Parathyroid adenoma (tissue), 2 donors: Measurements from ENCODE around the gene WRNIP1.

Experiments
- H2AFZ ChIP-seq: fragments of 300-600 bp; sonication (generic); one replicate; pipeline ENCODE4 v1.7.0; 2017; ENCODE audit warnings: antibody characterized with exemption, mild to moderate bottlenecking
- H3K27ac ChIP-seq: fragments of 300-600 bp; sonication (generic); one replicate; pipeline ENCODE4 v1.7.0; 2017
- H3K27me3 ChIP-seq: fragments of 300-600 bp; sonication (generic); one replicate; pipeline ENCODE4 v1.7.0; 2017; ENCODE audit warnings: low read length; ENCODE audit not compliant: control insufficient read depth, insufficient read depth
- H3K36me3 ChIP-seq: fragments of 300-600 bp; sonication (generic); one replicate; pipeline ENCODE4 v1.7.0; 2017; ENCODE audit warnings: low read length; ENCODE audit not compliant: control insufficient read depth, insufficient read depth
- H3K4me1 ChIP-seq: fragments of 300-600 bp; sonication (generic); one replicate; pipeline ENCODE4 v1.7.0; 2017; ENCODE audit warnings: control low read depth
- H3K4me2 ChIP-seq: fragments of 300-600 bp; sonication (generic); one replicate; pipeline ENCODE4 v1.7.0; 2017; ENCODE audit warnings: low read length
- H3K4me3 ChIP-seq: fragments of 300-600 bp; sonication (generic); one replicate; pipeline ENCODE4 v1.7.0; 2017; ENCODE audit warnings: low read depth, low read length
- H3K79me2 ChIP-seq: fragments of 300-600 bp; sonication (generic); one replicate; pipeline ENCODE4 v1.7.0; 2017; ENCODE audit warnings: control low read depth
- H3K9ac ChIP-seq: fragments of 300-600 bp; sonication (generic); one replicate; pipeline ENCODE4 v1.7.0; 2017; ENCODE audit warnings: mild to moderate bottlenecking
- H3K9me3 ChIP-seq: fragments of 300-600 bp; sonication (generic); one replicate; pipeline ENCODE4 v1.7.0; 2017; ENCODE audit warnings: low read length; ENCODE audit not compliant: control insufficient read depth
- TF ChIP-seq, protein P1 (sequence below): fragments of 300-600 bp; sonication (generic); IDR thresholded peaks from one replicate; pipeline ENCODE4 v1.7.0; 2017; ENCODE audit warnings: antibody characterized with exemption, mild to moderate bottlenecking
- donor health status: primary hyperparathyroidism.

WRNIP1 gene

DNA sequence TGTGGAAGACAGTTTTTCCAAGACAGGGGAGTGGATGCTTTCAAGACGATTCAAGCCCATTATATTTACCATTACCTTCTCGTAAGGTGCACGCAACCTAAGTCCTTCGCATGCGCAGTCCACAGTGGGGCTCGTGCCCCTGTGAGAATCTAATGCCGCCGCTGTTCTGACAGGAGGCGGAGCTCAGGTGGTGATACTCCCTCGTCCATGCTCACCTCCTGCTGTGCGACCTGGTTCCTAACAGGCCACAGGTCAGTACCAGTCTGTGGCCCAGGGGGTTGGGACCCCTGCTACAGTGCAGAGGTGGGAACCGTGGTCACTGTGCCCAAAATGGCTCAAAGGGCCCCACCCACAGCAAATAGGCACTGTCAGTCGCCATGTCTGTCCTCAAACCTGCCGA is 39.8 kb downstream of the WRNIP1 start:
- Histone ChIP-seq H3K9me3 (no peaks in the 10 kb centered on the region), H3K27ac (no peak overlapping the region), H3K4me2 (no peak overlapping the region), H3K4me1 (peaks cover 8% of the 10 kb centered on the region), H3K36me3 (no peaks in the 10 kb centered on the region), H3K4me3 (no peak overlapping the region), H3K79me2 (no peaks in the 10 kb centered on the region), H2AFZ (no peak overlapping the region), H3K27me3 (no peaks in the 10 kb centered on the region), H3K9ac (no peak overlapping the region)
- TF ChIP-seq, protein P1, sequence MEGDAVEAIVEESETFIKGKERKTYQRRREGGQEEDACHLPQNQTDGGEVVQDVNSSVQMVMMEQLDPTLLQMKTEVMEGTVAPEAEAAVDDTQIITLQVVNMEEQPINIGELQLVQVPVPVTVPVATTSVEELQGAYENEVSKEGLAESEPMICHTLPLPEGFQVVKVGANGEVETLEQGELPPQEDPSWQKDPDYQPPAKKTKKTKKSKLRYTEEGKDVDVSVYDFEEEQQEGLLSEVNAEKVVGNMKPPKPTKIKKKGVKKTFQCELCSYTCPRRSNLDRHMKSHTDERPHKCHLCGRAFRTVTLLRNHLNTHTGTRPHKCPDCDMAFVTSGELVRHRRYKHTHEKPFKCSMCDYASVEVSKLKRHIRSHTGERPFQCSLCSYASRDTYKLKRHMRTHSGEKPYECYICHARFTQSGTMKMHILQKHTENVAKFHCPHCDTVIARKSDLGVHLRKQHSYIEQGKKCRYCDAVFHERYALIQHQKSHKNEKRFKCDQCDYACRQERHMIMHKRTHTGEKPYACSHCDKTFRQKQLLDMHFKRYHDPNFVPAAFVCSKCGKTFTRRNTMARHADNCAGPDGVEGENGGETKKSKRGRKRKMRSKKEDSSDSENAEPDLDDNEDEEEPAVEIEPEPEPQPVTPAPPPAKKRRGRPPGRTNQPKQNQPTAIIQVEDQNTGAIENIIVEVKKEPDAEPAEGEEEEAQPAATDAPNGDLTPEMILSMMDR, result no peak

DNA sequence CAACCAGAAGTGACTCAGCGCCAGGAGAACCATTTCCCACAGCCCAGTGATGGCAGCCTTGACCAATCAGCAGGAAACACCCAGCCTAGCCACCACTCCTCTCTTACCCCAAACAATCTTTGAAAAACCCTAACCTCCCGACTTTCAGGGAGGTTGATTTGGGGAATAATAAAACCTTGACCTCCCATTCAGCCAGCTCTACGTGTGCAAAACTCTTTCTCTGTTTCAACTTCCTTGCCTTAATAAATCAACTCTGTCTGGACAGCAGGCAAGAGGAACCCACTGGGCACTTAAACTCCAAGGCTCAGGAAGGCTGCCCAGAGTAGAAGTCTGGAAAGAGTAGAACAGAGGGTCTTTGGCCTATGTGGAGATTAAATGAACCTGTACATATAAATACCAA is 41.5 kb downstream of the WRNIP1 start:
- Histone ChIP-seq H3K27ac (no peak overlapping the region), H3K27me3 (no peaks in the 10 kb centered on the region), H3K4me1 (peaks cover 8% of the 10 kb centered on the region), H3K4me3 (no peak overlapping the region), H2AFZ (no peak overlapping the region), H3K4me2 (no peak overlapping the region), H3K79me2 (no peaks in the 10 kb centered on the region), H3K36me3 (no peaks in the 10 kb centered on the region), H3K9ac (no peak overlapping the region), H3K9me3 (no peaks in the 10 kb centered on the region)
- TF ChIP-seq, protein P1, result no peak

DNA sequence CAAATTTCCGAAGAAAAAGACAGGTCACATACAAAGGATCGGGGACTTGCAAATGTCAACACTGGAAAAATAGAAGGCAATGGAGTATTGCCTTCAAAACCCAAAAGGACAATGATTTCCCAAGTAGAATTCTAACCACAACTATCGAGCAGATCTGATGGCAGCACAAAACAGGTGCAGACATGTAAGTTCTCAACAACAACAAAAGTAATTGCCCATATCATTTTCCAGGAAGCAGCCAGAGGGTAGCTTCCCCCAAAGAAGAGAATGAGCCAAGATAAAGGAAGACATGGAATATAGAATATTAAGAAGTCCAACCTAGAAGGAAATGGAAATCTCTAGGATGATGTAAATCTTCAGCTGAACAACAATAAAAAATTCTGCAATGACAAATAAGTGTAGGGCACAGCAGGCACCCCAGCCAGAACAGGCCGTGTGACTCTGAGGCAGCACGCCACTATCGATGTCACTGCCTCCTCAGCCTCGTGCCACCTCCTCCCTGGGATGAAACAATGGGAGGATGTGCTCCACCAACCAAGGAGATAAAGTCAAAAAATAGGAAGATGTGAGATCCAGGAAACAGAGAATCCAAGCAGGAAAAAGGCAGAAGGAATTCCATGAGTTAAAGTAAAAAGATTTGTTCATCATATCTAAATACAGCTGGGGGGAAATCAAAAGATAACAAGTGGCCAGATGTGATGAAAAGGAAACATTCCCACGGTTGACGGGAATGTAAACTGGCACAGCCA is 42.3 kb downstream of the WRNIP1 start:
- Histone ChIP-seq H3K4me1 (peaks cover 8% of the 10 kb centered on the region), H3K27ac (no peak overlapping the region), H2AFZ (no peak overlapping the region), H3K4me2 (no peak overlapping the region), H3K9me3 (no peaks in the 10 kb centered on the region), H3K27me3 (no peaks in the 10 kb centered on the region), H3K79me2 (no peaks in the 10 kb centered on the region), H3K9ac (no peak overlapping the region), H3K4me3 (no peak overlapping the region), H3K36me3 (no peaks in the 10 kb centered on the region)
- TF ChIP-seq, protein P1, result no peak

DNA sequence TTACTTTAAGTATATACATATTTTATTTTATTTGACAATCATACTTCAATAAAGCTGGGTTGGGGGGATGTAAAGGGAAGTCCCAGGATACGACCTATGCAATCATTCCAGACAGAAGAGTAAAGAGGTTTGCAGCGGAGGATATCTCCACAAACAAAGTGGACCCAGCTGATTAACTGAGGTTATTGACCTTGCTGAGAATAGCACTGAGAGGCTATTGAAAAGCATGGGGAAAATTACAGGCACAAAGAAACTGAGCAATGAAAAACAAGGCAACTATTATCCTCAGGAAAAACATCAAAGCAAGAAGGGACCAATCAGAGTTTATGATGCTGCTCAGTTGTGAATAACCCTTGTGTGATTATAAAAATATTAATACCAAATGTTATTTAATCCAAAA is 43.8 kb downstream of the WRNIP1 start:
- Histone ChIP-seq H3K9me3 (no peaks in the 10 kb centered on the region), H3K79me2 (no peaks in the 10 kb centered on the region), H3K9ac (no peak overlapping the region), H3K4me2 (no peak overlapping the region), H2AFZ (no peak overlapping the region), H3K36me3 (no peaks in the 10 kb centered on the region), H3K27me3 (no peaks in the 10 kb centered on the region), H3K4me3 (no peak overlapping the region), H3K4me1 (peaks cover 8% of the 10 kb centered on the region), H3K27ac (no peak overlapping the region)
- TF ChIP-seq, protein P1, result no peak

DNA sequence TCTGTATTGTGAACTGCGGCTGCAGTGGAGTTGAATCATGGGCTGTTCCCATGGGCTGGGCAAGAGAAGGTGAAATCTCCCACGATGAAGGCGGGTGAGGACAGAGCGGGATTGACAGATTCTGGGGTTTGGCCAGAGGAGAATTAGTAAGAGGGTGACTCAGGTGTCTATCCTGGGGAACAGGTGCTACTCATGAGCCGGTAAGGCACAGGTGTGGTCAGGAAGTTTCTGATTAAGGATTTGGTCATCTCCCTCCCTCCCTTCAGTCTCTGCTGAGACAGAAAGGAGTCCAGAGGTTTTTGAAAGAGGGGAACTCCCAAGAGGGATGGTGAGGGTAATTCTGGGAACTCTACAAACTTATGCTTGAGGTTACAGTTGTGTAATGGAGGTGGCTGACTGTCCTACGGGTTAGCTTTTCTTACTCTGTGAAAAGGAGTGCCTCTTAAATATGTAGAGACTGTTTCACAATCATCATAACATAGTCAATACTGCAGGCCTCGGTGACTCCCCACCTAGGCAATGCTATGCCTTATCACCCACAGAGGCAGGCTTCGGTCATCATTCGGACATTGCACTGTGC is 45.0 kb downstream of the WRNIP1 start:
- Histone ChIP-seq H3K27ac (no peak overlapping the region), H3K9ac (no peak overlapping the region), H3K4me2 (no peak overlapping the region), H3K4me3 (no peak overlapping the region), H2AFZ (no peak overlapping the region), H3K36me3 (no peaks in the 10 kb centered on the region), H3K27me3 (no peaks in the 10 kb centered on the region), H3K9me3 (no peaks in the 10 kb centered on the region), H3K79me2 (no peaks in the 10 kb centered on the region), H3K4me1 (no peaks in the 10 kb centered on the region)
- TF ChIP-seq, protein P1, result no peak
